Measurements from ENCODE around the gene ARHGEF7. TPM values are rescaled to one million over a fixed set of nuclear protein-coding genes. Genes with fewer than 3 reads are reported as not detected.

ARHGEF7 gene
- total RNA-seq, 1 donor from 2014 or later, result 73.7 TPM

DNA sequence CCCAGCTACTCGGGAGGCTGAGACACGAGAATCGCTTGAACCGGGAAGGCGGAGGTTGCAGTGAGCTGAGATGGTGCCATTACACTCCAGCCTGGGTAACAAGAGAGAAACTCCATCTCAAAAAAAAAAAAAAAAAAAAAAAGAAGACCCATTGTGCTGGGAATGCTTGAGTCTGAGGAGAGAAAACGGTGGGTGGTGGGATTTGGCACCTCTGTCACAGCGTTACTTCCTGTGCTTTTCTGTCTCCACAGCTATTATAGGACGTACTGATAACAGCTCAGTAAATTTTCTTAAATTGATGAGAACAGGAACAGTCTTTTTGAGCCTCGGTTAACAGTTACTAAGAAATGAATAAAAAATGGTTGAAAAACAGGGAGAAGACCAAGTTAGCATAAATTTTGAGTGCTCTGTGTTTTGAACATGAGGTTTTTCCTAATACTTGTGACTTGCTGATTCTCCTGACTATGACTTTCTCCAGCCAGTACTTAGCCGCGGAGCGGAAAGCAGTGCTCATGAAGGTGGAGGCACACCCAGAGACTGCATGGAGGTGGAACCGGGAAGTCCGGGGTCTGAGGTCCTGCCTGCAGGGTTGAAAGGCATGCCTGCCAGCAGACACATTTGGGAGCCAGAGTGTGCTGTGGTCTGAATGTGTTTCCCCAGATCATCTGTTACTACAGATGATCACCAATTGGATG lies 150.0 kb downstream of the ARHGEF7 start:
- Histone ChIP-seq H2AFZ (ENCODE audit: low read depth, low read length) (no peak overlapping the region), H3K79me2 (ENCODE audit: insufficient read depth, low read length) (peaks cover 18% of the 10 kb centered on the region), H3K27me3 (ENCODE audit: insufficient read depth, low read length) (no peaks in the 10 kb centered on the region), H3K9me3 (ENCODE audit: insufficient read depth, low read depth, low read length) (no peaks in the 10 kb centered on the region), H3K9ac (ENCODE audit: low read length) (no peak overlapping the region), H3K4me3 (ENCODE audit: insufficient read depth, low read depth, low read length) (no peak overlapping the region), H3K27ac (ENCODE audit: low read depth, low read length) (no peak overlapping the region), H3K36me3 (ENCODE audit: insufficient read depth, low read length) (peaks cover 7% of the 10 kb centered on the region), H3K4me2 (ENCODE audit: low read length) (no peak overlapping the region), H4K20me1 (ENCODE audit: insufficient read depth, low read length) (peaks cover 45% of the 10 kb centered on the region), H3K4me1 (ENCODE audit: insufficient read depth, low read length) (no peaks in the 10 kb centered on the region)
- no peak overlapping the region for H3K27ac Mint-ChIP-seq (ENCODE audit: unreplicated experiment)
- H3K9me3 Mint-ChIP-seq (ENCODE audit: unreplicated experiment), result peaks cover 2% of the 10 kb centered on the region
- no peaks in the 10 kb centered on the region for H3K27me3 Mint-ChIP-seq (ENCODE audit: low read depth, unreplicated experiment)
- no peak overlapping the region for H3K4me3 Mint-ChIP-seq (ENCODE audit: unreplicated experiment)
- H3K4me1 Mint-ChIP-seq (ENCODE audit: low read depth, unreplicated experiment), result peaks cover 6% of the 10 kb centered on the region
- FAIRE-seq, result no peak
- H3K36me3 Mint-ChIP-seq (ENCODE audit: low read depth, unreplicated experiment), result peaks cover 26% of the 10 kb centered on the region
- TF ChIP-seq EZH2 (IDR thresholded peaks at IDR 0.05; ENCODE audit: insufficient read depth, low read length), result no peak
- TF ChIP-seq, protein P1, sequence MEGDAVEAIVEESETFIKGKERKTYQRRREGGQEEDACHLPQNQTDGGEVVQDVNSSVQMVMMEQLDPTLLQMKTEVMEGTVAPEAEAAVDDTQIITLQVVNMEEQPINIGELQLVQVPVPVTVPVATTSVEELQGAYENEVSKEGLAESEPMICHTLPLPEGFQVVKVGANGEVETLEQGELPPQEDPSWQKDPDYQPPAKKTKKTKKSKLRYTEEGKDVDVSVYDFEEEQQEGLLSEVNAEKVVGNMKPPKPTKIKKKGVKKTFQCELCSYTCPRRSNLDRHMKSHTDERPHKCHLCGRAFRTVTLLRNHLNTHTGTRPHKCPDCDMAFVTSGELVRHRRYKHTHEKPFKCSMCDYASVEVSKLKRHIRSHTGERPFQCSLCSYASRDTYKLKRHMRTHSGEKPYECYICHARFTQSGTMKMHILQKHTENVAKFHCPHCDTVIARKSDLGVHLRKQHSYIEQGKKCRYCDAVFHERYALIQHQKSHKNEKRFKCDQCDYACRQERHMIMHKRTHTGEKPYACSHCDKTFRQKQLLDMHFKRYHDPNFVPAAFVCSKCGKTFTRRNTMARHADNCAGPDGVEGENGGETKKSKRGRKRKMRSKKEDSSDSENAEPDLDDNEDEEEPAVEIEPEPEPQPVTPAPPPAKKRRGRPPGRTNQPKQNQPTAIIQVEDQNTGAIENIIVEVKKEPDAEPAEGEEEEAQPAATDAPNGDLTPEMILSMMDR (IDR thresholded peaks at IDR 0.05; ENCODE audit: insufficient read depth, low read depth, low read length), result no peak
- no peak for DNase-seq (ENCODE audit: low read depth)

DNA sequence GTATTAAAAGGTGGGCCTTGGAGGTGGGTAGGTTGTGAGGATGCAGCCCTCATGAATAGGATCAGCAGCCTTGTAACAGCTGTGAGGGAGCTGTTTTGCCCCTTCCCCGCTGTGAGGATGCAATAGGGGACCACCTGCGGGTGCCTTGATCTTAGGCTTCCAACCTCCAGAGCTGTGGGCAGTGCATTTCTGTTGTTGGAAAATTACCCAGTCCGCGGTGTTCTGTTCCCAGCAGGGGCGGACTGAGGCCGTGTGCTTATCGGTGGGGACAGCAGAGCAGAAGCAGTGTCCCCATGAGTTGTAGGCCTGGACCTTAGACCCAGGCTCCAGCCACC lies 150.6 kb downstream of the ARHGEF7 start:
- TF ChIP-seq EZH2 (IDR thresholded peaks at IDR 0.05; ENCODE audit: insufficient read depth, low read length), result no peak
- TF ChIP-seq, protein P1 (IDR thresholded peaks at IDR 0.05; ENCODE audit: insufficient read depth, low read depth, low read length), result no peak
- Mint-ChIP-seq H3K4me3 (ENCODE audit: unreplicated experiment) (no peak overlapping the region), H3K27me3 (ENCODE audit: low read depth, unreplicated experiment) (no peaks in the 10 kb centered on the region), H3K4me1 (ENCODE audit: low read depth, unreplicated experiment) (peaks cover 10% of the 10 kb centered on the region), H3K9me3 (ENCODE audit: unreplicated experiment) (peaks cover 2% of the 10 kb centered on the region), H3K27ac (ENCODE audit: unreplicated experiment) (no peak overlapping the region), H3K36me3 (ENCODE audit: low read depth, unreplicated experiment) (peaks cover 23% of the 10 kb centered on the region)
- FAIRE-seq (no peak), DNase-seq (ENCODE audit: low read depth) (no peak)
- Histone ChIP-seq H3K9ac (ENCODE audit: low read length) (no peak overlapping the region), H3K4me2 (ENCODE audit: low read length) (no peak overlapping the region), H3K36me3 (ENCODE audit: insufficient read depth, low read length) (peaks cover 7% of the 10 kb centered on the region), H2AFZ (ENCODE audit: low read depth, low read length) (no peak overlapping the region), H3K4me1 (ENCODE audit: insufficient read depth, low read length) (no peaks in the 10 kb centered on the region), H3K4me3 (ENCODE audit: insufficient read depth, low read depth, low read length) (no peak overlapping the region), H4K20me1 (ENCODE audit: insufficient read depth, low read length) (peaks cover 45% of the 10 kb centered on the region), H3K27me3 (ENCODE audit: insufficient read depth, low read length) (no peaks in the 10 kb centered on the region), H3K27ac (ENCODE audit: low read depth, low read length) (no peak overlapping the region), H3K9me3 (ENCODE audit: insufficient read depth, low read depth, low read length) (no peaks in the 10 kb centered on the region), H3K79me2 (ENCODE audit: insufficient read depth, low read length) (peaks cover 18% of the 10 kb centered on the region)

DNA sequence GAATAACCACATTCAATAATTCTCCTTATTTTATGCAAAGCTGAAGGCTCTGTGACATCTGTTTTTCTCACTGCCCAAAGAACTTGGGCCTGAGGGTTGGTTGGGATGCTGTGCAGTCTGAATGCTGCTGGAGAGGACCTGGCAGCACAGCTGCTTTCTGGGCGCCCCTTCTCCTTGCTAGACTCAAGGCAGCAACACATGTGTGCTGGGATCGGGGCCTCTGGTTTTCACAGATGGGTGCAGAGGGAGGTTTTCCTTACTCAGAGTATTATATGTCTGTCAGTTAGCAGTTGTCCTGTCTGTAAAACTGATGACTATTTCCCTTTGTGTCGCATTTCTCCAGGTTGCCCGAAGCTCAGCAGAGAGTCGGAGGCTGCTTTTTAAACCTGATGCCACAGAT lies 152.1 kb downstream of the ARHGEF7 start:
- no peak overlapping the region for H3K27ac ChIP-seq (ENCODE audit: low read depth, low read length)
- Mint-ChIP-seq H3K27me3 (ENCODE audit: low read depth, unreplicated experiment) (no peaks in the 10 kb centered on the region), H3K36me3 (ENCODE audit: low read depth, unreplicated experiment) (peaks cover 26% of the 10 kb centered on the region), H3K4me3 (ENCODE audit: unreplicated experiment) (no peak overlapping the region), H3K9me3 (ENCODE audit: unreplicated experiment) (peaks cover 2% of the 10 kb centered on the region), H3K27ac (ENCODE audit: unreplicated experiment) (no peak overlapping the region), H3K4me1 (ENCODE audit: low read depth, unreplicated experiment) (peaks cover 16% of the 10 kb centered on the region)
- TF ChIP-seq EZH2 (IDR thresholded peaks at IDR 0.05; ENCODE audit: insufficient read depth, low read length), result no peak
- TF ChIP-seq, protein P1 (IDR thresholded peaks at IDR 0.05; ENCODE audit: insufficient read depth, low read depth, low read length), result no peak
- H3K4me3 ChIP-seq (ENCODE audit: insufficient read depth, low read depth, low read length), result no peak overlapping the region
- no peaks in the 10 kb centered on the region for H3K9me3 ChIP-seq (ENCODE audit: insufficient read depth, low read depth, low read length)
- peaks cover 4% of the 10 kb centered on the region for H3K4me1 ChIP-seq (ENCODE audit: insufficient read depth, low read length)
- FAIRE-seq (no peak), DNase-seq (ENCODE audit: low read depth) (no peak)
- peaks cover 24% of the 10 kb centered on the region for H3K79me2 ChIP-seq (ENCODE audit: insufficient read depth, low read length)
- no peaks in the 10 kb centered on the region for H3K27me3 ChIP-seq (ENCODE audit: insufficient read depth, low read length)
- H3K36me3 ChIP-seq (ENCODE audit: insufficient read depth, low read length), result peaks cover 7% of the 10 kb centered on the region
- H3K9ac ChIP-seq (ENCODE audit: low read length), result no peak overlapping the region
- no peak overlapping the region for H3K4me2 ChIP-seq (ENCODE audit: low read length)
- peaks cover 51% of the 10 kb centered on the region for H4K20me1 ChIP-seq (ENCODE audit: insufficient read depth, low read length)
- H2AFZ ChIP-seq (ENCODE audit: low read depth, low read length), result no peak overlapping the region
